Stimulated activated CD4-positive, alpha-beta T cell treated with anti-CD3 and anti-CD28 coated beads, Interleukin-12 subunit alpha, Interleukin-12 subunit beta, amount 100 ng/mL, for 4 hours (primary cell): ENCODE measurements around the gene MYO1G.
A peak's percentile ranks its signal among the peaks of the same experiment; 100 is the strongest.
"Not testable (repeated sequence)": the region's sequence is repeated elsewhere in the genome, so short reads cannot be mapped to it uniquely, and the experiment has no call there.

Experiments used
- DNase-seq: peaks from one replicate; pipeline ENCODE4 v3.0.0-alpha.2; 2020

Gene MYO1G

GRCh38 chr7:44935016-44935415 lies 43.8 kb downstream of the MYO1G start:
- DNase-seq: no peak

GRCh38 chr7:44934510-44934909 lies 44.3 kb downstream of the MYO1G start:
- not testable (repeated sequence) for DNase-seq

GRCh38 chr7:44930921-44931320 lies 47.9 kb downstream of the MYO1G start:
- no peak for DNase-seq

GRCh38 chr7:44922351-44922694 lies 56.5 kb downstream of the MYO1G start:
- no peak for DNase-seq

GRCh38 chr7:44921607-44922350 lies 57.0 kb downstream of the MYO1G start:
- peak; percentile 99 for DNase-seq

GRCh38 chr7:44920119-44920518 lies 58.7 kb downstream of the MYO1G start:
- DNase-seq: no peak

GRCh38 chr7:44918029-44918428 lies 60.8 kb downstream of the MYO1G start:
- no peak for DNase-seq

- no peak for DNase-seq
These were observed 61.4 kb downstream of the MYO1G start for GRCh38 chr7:44917465-44917864.

GRCh38 chr7:44914992-44915607 lies 63.7 kb downstream of the MYO1G start:
- DNase-seq: peak; percentile 58

- DNase-seq: no peak
These were observed 66.0 kb downstream of the MYO1G start for GRCh38 chr7:44912775-44913347.
